ENCODE data around the gene ZFAND6. TPM values are rescaled to one million over a fixed set of nuclear protein-coding genes. Genes with fewer than 3 reads are reported as not detected.

ZFAND6 gene
- total RNA-seq, 4 donors from 2014 or later, result 85.1 to 151 (median 120) TPM

DNA sequence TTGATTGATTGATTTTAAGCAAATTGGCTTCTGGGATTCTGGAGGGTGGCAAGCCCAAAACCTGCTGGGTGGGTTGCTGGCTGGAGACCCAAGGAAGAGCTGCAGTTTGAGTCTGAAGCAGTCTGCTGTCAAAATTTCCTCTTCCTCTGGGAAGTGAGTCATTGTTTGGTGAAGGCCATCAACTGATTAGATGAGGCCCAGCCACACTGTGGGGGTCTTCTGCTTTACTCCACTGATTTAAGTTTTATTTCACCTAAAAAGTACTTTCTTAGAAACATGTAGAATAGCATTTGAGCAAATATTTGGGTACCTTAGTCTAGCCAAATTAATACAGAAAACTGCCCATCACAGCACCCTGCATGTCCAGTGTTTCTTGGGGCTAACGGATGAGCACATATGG lies 127.1 kb downstream of the ZFAND6 start:
- no peak for TF ChIP-seq CTCF (IDR thresholded peaks at IDR 0.05)
- DNase-seq (ENCODE audit: low spot score), result no peak
- ATAC-seq (ENCODE audit: low FRiP score), result no peak

Small RNA genes lying within 50 kb of the gene (small RNA-seq; reads per million reads assigned to genes)
- not detected for gene RF00017

Other genes starting within 250 kb of the ZFAND6 start
- 10 to 100 TPM; 20.8 to 35.3 (median 28.6) TPM for gene MTHFS, start 162.7 kb upstream of the ZFAND6 start, total RNA-seq
- 10 to 100 TPM in 3 of 4 donors, 1 to 10 TPM in 1; 1.8 to 20.4 (median 16.1) TPM for gene BCL2A1, start 88.5 kb upstream of the ZFAND6 start, total RNA-seq
- 100 to 1,000 TPM in 1 of 4 donors, 10 to 100 TPM in 3; 52.7 to 109 (median 83.0) TPM for gene FAH, start 93.3 kb downstream of the ZFAND6 start, total RNA-seq
- gene CTXND1, start 192.5 kb downstream of the ZFAND6 start, total RNA-seq, result under 1 TPM in 1 of 4 donors, not detected in 3; 0.16 TPM